GM19193 (cell line): ENCODE data around the gene PRKCH.

ENCODE experiments used
- POLR2A ChIP-seq: IDR thresholded peaks from 4 replicates; pipeline ENCODE4 v1.6.1; 2011; ENCODE audit not compliant: insufficient read depth, insufficient read length; ENCODE audit errors: extremely low read depth

Gene PRKCH

DNA sequence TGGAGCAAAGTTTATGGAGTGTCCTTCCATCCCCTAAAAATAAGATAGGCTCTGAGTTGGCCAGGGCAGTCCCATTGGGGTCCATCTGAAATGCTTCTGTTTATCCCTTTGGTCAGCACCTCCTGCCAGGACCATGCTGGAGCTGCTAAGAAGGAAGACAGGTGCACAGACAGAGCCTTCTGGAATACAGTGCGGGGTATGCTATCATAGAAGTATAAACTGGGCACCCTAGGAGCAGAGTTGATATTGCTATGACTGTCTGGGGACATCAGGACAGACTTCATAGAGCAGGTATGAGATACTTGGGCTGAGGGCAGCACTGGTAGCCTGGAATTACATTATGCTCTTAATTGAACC is 203.5 kb downstream of the PRKCH start:
- TF ChIP-seq POLR2A = no peak

DNA sequence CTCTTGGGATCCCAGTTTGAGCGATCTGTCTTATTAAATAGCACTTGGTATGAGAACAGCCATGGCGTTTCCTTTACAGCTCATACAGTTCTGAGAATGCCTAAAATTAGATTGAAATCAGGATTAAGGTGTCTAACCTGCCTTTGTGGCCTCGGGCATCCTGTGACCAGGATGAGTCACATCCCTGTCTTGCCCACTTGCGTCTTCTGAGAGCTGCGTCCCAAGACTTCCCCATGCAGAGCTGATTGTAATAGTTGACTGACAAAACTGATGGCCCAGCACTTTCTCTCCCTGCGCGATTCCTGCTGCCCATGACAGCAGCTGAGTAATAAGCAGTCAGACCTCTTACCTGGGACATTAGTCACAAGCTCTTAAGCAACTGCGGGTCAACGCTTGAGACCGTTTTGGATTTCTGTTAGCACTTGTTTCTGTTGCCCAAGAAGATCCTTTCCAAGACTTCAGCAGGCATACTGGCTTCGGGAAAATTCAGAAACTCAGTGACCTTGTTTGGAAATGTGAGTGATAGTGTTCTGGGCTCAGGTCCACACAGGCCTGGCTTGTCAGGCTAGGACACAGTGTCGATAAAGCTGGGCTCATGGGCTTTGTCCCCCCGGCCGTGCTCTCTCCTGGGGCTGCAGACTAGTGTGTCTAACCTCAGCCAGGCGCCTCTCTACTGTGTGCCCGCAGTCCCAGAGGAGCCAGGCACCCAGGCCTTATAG is 204.1 kb downstream of the PRKCH start:
- no peak for TF ChIP-seq POLR2A

DNA sequence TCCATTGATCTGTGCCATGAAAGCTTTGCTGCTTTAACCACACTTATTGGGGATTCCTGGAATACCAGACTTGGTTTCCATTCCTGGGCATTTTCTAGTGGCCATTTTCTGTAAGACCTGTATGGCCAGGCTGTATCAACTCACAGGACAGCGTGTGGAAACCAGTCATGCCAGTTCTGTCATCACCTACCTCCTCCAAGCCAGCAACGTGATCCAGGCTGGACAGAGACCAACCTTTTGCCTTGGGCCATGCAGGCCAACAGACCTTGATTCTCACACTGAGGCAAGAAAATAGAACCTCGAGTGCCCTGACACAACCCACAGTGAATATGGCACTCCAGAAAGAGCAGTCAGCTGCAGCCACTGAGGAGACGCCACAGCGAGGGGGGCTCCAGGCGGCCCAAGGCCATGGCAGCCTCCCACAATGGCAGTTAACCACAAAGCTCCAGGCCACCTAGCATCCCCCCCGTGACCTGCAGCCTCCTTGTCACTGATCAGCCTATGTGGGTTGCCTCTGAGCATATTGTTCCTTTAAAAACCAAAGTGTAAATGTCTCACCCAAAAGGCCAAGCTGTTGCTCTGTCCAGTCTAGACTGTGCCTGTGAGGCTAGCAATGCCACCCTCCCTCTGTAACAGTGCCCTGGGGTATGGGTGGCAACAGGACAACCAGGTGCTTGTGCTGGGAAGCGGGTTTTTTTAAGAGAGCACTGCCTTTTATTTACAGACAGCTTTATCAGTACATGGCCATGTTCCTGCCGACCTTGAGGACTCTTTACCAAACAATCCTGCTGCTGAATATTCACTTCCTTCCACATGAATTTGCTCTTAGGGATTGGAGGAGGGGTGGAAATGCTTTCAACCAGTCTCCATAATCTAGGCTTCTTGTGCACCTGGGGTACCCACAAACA is 205.3 kb downstream of the PRKCH start:
- TF ChIP-seq POLR2A = no peak

DNA sequence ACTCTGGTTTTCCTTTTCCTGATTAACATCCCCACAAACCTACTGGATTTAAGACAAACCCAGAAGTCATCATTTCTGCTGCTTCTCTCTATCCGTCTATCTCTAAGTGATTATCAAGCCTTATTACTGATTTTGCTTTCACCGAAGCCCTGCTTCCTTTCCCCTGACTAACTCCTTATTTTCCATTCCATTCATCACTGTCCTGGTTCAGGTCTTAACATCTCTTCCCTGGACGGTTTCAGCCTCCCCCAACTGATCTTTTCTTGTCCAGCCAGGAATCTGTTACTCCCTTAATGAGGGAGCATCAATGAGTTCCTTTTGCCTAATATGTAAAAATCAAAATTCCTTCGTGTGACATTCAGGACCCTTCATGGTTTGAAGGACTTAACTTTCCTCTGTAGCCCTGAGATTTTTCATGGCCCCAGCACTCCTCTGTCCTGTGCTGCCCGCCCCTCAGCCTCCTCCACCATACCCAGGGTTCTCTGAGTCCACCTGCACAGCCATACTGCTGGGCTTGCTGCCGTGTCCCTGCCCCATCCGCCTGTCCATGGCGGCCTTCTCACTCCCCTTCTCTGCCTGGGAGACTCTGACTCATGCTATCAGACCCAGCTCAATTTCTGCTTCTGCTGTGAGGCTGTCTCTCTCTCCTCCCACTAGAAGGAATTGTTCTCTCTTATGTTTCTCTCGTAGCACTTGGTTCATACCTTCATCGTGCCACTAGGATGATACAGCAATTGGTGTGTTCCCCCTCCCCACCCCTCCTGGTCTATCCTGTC is 206.1 kb downstream of the PRKCH start:
- no peak for TF ChIP-seq POLR2A

DNA sequence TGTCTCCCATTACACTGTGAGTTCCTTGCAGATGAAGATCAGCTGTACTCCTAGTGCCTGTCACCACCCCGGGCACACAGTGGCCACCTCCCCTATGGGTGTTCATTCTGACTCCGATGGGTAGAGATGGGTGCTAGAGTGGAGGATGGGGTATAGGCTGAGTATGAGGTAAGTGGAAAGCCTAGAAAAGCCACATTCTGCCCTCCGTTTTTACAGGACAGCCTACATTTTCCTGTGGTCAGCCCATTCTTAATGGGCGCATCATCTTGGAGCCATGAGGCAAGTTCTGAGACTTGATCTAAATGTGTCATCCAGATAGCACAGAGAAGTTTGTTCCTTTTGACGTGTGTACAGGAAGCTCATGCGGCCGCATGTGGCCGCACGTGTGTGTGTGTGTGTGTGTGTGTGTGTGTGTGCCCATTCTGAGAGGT is 207.2 kb downstream of the PRKCH start:
- TF ChIP-seq POLR2A = no peak

DNA sequence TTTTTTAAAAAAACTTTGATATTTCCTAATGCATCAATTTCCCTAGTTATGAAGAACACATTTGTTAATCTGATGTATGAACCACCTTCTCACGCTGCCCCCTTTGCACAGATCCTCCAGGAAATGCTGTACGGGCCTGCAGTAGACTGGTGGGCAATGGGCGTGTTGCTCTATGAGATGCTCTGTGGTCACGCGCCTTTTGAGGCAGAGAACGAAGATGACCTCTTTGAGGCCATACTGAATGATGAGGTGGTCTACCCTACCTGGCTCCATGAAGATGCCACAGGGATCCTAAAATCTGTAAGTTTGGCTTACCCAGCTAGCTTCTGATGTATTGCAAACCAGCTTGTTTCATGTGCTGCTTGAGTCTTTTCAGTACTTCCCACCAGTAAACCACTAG is 208.9 kb downstream of the PRKCH start:
- no peak for TF ChIP-seq POLR2A

DNA sequence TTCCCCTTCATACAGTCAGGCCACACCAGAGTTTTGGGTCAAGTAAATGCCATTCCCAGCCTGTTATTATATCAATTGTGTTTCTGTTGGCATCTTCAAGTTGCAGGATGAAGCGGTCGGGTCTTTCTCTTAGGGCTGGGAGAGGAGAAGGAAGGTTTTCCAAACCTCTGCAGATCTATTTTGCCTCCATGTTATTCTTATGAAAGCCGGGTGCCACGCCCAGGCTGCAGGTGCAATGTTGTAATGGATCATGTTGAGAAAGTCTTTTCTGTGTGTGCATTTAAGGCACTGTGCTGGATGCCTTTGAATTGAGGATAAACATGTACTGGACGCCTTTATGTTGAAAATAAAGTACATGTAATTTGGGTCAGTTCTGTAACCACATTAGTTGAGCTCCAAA is 209.5 kb downstream of the PRKCH start:
- TF ChIP-seq POLR2A = no peak

DNA sequence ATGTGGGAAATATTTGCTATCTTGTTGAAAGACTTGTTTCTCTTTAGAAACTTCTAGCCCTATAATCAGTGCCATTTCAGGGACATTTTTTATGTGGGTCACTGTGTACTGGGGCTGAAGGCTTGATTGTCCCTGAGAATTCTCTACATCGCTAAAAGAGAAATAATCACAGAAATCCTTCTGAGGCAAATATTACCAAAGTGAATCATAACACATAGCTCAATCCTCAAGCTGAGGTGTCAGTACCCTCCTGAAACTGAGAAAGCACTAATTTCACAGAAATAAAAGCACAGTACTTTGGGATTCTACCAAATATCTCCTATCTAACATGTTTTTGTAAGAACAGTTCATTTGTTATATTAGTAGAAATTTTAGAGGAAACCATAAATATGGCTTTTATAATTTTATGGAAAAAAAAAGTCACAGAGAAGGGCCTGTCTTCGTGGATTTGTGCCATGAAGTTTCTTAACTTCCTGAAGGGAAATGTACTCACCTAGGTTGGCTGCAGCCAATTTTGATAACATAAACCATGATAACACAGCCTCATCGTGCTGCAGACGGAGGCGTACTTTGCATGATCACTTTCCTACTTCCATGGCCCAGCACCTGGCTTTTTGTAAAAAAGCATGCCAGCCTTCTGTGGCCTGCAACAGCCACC is 210.2 kb downstream of the PRKCH start:
- no peak for TF ChIP-seq POLR2A

DNA sequence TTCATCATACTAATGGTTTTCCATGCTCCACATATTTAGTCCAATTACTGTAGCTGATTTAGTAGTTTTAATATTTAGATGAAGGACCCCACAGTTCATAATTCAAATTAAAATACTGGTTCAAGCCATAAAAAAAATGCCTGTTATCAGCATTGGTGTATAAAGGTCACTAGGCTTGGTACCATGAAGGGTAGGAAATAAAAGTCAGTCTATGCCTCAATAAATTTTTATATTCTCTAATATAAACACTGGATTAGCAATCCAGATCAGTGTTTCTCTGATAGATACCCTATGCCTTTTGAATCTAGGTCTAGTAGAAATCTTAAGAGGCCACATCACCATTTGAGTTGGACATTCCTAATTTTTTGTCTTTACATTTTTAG is 210.7 kb downstream of the PRKCH start:
- TF ChIP-seq POLR2A = no peak

DNA sequence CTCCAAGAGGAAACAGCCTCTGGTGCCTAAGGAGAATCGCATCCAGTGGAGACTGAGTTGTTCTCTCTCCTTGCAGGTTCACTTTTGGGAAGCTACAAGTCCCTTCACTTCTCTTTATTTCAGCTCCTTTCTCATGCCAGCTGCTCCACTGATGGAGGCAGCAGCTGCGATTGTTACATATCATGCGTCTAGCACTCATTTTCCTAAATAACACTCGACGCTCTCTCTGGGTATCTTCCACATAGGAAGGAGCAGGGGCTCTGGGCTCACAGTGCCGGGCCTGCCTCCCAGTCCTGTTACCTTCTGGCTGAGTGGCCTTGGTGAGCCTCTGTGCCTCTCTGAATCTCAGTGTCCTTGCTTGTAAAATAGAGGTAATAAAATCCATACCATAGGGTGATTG is 211.4 kb downstream of the PRKCH start:
- TF ChIP-seq POLR2A = no peak

DNA sequence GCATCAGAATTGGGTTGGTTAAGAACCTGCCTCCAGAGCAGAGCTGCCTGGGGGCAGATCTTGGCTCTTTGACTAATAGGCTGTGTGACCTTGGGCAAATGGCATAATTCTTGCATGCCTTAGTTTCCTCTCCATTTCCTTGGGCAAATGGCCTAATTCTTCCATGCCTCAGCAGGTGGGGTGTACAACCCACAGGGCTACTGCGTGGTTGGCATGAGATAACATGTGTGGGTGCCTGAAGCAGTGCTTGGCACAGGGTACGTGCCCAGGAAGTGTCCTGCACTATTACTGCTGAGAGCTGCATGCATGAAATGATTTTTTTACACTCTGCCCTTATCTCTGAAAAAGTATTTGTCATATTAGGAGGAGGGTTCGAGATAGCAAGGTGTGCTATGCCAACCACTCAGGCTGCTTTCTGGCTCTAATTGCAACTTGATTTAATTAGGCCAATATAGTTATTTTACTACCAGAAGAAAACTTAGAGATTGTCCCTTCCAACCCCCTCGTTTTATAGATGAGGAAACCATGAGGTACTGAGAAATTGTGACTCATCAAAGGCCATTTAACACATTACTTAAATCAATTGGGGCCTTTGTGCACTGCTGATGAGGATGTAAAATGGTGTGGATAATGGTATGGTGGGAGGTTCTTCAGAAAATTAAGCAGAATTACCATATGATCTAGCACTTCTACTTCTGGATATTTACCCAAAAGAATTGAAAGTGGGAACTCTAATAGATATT is 212.3 kb downstream of the PRKCH start:
- TF ChIP-seq POLR2A = no peak

DNA sequence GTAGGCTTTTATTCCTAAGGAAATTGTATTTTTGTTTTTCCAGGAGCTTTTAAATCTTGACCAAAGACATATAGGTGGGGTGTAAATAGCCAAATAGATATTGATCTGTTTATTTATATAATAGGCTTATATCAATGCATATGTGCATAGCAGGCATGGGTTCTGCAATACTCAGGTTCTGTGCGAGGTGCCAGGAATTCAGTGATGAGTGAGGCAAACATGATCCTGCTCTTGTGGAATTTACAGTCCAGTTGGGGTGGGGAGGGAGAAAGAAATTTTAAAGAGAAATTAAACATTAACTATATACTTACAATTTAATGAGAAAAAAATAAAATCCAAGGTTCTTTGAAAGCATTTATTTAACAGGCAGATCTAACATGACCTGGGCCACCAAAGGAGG is 213.7 kb downstream of the PRKCH start:
- no peak for TF ChIP-seq POLR2A

DNA sequence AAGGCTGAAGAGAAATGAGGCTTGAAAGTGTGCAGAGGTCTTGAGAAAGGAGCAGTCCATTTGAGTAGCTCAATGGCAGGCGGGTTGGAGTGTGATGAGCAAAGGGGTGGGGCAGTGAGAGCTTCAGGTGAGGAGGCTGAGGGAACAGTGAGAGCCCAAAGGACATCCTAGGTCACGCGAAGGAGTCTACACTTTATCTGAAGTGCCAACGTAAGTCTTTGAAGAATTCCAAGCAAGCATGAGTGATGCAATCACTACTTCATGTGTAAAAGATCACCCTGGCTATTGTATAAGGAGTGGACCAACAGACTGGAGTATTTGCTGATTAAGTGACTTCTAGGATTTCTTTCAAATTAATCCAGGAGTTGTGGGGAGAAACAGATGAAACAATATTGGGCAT is 214.1 kb downstream of the PRKCH start:
- TF ChIP-seq POLR2A = no peak
